Embryonic facial prominence (tissue), 1 donor: ENCODE data around the gene WDR5.
"Not testable (repeated sequence)": the region's sequence is repeated elsewhere in the genome, so short reads cannot be mapped to it uniquely, and the experiment has no call there.

Experiments used
- DNase-seq: peaks from one replicate; pipeline ENCODE4 v3.0.0-alpha.2; 2016; ENCODE audit errors: extremely low spot score

Gene WDR5

GRCh38 chr9:134135343-134136117 is at the start of gene WDR5:
Gene WDR5 (plus strand): TSS chr9:134136082. CDS start chr9:134139878, 3,796 bp downstream.
- peak; percentile 80 for DNase-seq

GRCh38 chr9:134088063-134088725 is 47.7 kb upstream of the WDR5 start:
- DNase-seq, result no peak

- DNase-seq, result no peak
Observed at GRCh38 chr9:134089972-134090371, 45.9 kb upstream of the WDR5 start.

GRCh38 chr9:134099123-134099761 is 36.6 kb upstream of the WDR5 start:
- DNase-seq, result no peak

GRCh38 chr9:134100040-134100439 is 35.8 kb upstream of the WDR5 start:
- no peak for DNase-seq

- DNase-seq, result not testable (repeated sequence)
Observed at GRCh38 chr9:134101133-134101532, 34.7 kb upstream of the WDR5 start.

GRCh38 chr9:134101623-134102149 is 34.2 kb upstream of the WDR5 start:
- DNase-seq, result no peak

GRCh38 chr9:134103391-134103998 is 32.4 kb upstream of the WDR5 start:
- no peak for DNase-seq

GRCh38 chr9:134111064-134111463 is 24.8 kb upstream of the WDR5 start:
- DNase-seq, result no peak

- no peak for DNase-seq
Observed at GRCh38 chr9:134112561-134112960, 23.3 kb upstream of the WDR5 start.

- not testable (repeated sequence) for DNase-seq
Observed at GRCh38 chr9:134118972-134119371, 16.9 kb upstream of the WDR5 start.

- DNase-seq, result no peak
Observed at GRCh38 chr9:134123764-134124128, 12.1 kb upstream of the WDR5 start.

- DNase-seq, result no peak
Observed at GRCh38 chr9:134125413-134126095, 10.3 kb upstream of the WDR5 start.

- no peak for DNase-seq
Observed at GRCh38 chr9:134126373-134126772, 9.5 kb upstream of the WDR5 start.

- no peak for DNase-seq
Observed at GRCh38 chr9:134127065-134127580, 8.8 kb upstream of the WDR5 start.

- DNase-seq, result no peak
Observed at GRCh38 chr9:134127616-134128015, 8.3 kb upstream of the WDR5 start.

GRCh38 chr9:134128727-134129679 is 6.9 kb upstream of the WDR5 start:
- no peak for DNase-seq

- no peak for DNase-seq
Observed at GRCh38 chr9:134130503-134131375, 5.1 kb upstream of the WDR5 start.
